Measurements from ENCODE around the gene PNPLA3.

PNPLA3 gene

DNA sequence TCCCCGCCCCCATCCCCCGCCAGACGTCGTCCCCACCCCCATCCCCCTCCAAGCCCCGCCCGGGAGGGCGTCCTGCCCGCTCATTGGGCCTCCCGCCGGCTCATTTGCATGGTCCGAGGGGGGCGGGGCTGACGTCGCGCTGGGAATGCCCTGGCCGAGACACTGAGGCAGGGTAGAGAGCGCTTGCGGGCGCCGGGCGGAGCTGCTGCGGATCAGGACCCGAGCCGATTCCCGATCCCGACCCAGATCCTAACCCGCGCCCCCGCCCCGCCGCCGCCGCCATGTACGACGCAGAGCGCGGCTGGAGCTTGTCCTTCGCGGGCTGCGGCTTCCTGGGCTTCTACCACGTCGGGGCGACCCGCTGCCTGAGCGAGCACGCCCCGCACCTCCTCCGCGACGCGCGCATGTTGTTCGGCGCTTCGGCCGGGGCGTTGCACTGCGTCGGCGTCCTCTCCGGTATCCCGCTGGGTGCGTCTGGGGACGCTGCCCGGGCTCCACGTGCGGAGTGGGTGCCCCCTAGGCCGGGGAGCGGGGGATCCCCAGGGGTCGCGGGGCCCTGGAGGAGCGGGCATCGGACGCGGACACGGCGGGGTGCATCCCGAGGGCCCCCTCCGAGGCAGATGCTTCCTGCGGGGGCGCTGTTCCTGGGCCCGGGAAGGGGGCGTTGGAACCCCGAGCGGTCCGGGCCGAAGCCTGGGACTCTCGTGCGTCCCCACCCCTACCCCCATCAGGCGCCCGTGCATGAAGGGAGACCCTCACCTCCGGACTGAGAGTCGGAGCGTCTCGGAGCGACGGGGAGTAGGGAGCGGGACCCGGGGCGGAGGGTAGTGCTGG, at the start of gene PNPLA3:
TSS of gene PNPLA3 (plus strand) at position 175 of the 834 bp plus-strand sequence. CDS start at position 282, 107 bp downstream.
- in situ Hi-C loops (cut with MboI; ENCODE audit: low sequenced_read_pairs) = no loop called here

GRCh38 chr22:43876866-43877509, 46.6 kb upstream of the PNPLA3 start:
- in situ Hi-C loops (cut with MboI; ENCODE audit: low sequenced_read_pairs) = no loop called here

DNA sequence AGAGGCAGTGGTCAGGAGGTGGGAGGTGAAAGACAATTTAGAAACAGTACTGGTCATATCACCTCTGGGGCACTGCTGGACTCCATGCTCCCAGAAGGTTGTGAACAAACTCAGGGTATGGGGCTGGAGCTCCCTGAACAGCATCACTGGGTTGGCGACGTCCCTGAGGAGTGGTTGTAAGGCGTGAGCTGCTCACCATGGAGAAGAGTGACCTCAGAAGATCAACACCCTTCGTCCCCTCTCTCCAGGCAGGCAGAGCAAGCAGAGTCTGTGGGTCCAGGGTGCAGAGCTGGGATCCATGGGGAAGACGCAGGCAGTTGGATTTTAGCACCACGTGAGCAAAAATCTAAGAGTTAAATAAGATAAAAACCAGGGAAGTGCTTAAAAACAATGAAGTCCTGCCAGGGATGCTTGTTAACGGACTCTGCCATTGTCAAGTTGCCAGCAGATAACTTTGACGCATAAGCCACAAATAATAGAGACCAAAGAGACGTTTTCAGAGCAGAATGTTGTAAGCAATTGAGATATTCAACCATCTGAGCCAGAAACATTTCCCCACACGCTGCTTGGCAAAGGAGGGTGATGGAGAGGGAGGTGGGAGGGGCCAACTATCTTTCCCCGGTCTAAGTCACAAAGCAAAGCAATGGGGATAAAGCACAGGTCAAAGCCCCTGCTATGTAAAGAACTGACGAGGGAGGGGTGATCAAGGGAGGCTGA, 45.4 kb upstream of the PNPLA3 start:
- in situ Hi-C loops (cut with MboI; ENCODE audit: low sequenced_read_pairs) = no loop called here

GRCh38 chr22:43878831-43879550, 44.6 kb upstream of the PNPLA3 start:
- in situ Hi-C loops (cut with MboI; ENCODE audit: low sequenced_read_pairs) = no loop called here

- in situ Hi-C loops (cut with MboI; ENCODE audit: low sequenced_read_pairs) = no loop called here
These were observed 43.6 kb upstream of the PNPLA3 start for GRCh38 chr22:43879901-43880540.

DNA sequence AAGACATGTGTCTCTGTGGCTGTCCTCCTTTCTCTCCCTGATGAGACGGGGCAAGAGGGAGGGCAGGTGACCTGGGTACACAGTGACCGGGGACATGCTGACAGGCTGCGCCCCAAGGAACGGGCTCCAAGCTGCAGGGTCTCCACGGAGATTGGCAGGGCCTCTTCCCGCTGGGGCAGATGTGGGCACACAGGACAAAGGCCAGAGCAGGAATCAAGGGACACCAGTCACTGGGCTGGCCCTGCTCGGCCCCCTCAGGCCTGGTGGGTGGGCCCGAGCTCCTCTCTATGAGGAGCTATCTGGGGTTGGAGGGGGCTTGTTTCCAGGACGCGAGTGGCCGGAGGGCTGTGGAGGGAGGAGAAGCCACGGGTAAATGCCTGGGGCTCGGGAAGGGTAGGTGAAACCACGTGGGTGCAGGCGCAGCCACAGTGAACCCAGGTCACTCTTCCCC, 43.0 kb upstream of the PNPLA3 start:
- in situ Hi-C loops (cut with MboI; ENCODE audit: low sequenced_read_pairs) = no loop called here

DNA sequence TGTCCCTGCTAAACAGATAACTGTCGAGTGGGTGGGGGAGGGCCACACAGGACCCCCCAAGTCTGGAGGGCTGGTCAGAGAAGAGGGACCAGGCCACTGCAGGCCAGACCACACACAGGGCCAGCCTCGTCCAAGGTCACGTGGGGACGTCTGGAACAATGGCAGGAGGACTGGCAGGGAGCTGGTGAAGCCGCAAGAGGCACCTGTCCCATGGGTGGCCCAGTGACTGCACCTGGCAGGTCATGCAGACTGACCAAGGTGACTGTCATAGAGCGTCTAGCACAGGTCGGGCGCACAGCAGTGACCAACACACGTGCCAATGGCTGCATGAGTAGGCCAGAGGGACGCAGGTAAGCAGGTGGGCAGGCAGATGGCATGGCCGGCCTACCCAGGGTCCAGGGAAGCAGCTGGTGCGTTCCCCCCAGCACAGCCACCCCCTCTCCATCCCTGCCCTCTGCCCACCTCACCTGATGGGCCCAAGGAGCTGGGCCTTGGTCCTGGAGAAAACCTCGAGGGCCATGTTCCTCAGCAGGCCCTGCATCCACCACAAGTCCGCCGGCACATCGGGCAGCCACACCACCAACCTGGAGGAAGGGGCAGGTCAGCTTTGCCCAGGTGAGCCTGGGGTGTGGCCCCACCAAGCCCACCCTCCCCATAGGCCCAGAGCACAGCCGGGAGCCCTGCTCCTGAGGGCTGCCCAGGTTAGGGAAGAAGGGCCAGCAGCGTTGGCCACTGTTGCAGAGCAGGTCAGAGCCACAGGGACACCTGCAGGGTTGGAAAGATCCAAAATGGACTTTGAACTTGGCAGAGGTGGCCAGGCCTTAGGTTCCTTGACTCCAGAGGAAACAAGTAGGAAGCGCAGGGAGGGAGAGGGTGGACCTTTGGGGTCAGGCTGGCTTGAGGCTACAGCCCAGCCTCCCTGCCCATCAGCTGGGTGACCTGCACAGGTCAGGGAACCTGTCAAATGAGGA, 42.2 kb upstream of the PNPLA3 start:
- in situ Hi-C loops (cut with MboI; ENCODE audit: low sequenced_read_pairs) = no loop called here

DNA sequence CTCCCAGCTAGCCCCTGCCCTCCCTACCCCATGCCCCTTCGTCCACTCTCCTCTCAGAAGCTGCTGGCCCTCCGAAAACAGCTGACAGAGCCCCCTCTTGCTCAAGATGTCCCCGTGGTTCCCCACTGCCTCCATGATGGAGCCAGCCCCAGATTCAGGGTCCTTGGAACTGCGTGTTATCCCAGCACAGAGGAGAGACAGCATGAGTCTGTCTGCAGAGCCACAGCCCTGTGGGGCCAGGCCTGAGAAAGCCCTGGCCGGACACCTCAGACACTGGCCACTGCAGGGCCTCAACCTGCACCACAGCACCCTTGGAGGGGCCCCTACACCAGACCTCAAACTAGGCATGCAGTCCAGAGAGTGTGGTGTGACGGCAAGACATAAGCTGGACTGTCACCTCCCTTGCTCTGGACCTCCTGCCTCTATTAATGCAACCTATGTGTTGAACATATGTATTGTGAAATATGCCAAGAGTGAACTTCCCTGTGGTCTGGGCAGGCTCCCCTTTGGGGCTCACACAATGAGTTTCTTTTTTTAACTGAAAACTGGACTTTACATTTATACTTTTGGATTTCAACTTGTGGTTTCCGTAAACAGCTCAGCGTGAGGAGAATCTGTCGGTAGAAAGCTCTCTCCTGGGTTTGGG, 41.4 kb upstream of the PNPLA3 start:
- in situ Hi-C loops (cut with MboI; ENCODE audit: low sequenced_read_pairs) = no loop called here

DNA sequence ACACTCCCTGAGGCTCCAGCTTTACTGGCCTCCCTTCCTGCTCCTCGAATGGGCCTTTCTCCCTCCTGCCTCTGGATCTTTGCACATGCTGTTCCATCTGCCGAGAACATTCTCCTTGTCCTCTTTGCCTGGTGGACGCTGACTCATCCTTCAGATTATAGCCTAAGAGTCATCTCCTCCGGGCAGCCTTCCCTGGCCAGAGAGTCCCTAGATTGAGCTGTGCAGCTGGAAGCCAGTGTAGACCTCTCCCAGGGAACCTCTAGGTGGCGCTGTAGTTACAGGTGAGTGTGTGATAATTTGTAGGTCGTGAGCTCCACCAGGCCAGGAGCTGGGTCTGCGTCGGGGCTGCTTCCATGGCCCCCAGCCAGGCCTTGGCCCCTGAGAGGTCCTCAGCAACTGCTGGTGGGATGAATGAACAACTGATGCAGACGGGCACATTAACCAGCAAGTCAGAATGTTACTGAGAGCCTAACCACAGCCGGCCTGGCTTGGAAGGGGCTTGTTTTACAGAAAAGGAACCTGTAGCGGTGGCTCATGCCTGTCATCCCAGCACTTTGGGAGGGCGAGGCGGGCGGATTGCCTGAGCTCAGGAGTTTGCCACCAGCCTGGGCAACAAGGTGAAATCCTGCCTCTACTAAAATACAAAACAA, 40.5 kb upstream of the PNPLA3 start:
- in situ Hi-C loops (cut with MboI; ENCODE audit: low sequenced_read_pairs) = no loop called here

GRCh38 chr22:43883719-43884415, 39.7 kb upstream of the PNPLA3 start:
- in situ Hi-C loops (cut with MboI; ENCODE audit: low sequenced_read_pairs) = no loop called here

DNA sequence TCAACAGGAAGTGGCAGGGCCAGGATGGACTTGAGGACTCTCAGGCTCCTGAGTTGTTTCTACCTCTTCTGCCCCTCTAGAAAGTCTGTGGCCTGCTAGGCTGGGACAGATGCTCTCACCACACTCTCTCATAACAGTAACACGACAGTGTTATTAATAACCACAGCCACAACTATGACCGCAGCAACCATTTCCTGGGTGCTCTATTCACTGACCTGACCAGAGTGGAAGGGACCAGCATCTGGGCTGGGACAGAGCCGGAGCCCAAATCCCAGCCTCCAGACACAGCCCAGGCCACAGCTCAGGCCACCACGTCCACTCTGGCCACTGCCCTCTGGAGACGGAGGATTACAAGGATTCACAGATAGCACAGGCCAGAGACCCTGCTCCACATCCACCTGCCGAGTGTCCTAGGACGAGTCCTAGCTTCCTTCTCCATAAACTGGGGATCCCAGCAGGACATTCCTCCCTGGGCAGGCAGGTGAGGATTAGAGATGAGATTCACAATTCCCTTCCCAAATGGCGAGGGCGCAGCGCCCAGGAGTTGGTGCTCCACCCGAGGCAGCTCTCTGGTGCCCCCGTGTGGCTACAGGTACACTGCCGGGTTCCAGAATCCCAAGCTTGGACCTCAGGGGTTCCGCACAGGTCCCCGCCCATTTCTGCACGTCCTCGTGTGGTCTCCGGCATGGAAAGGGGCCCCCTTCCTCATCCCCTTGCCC, 38.8 kb upstream of the PNPLA3 start:
- in situ Hi-C loops (cut with MboI; ENCODE audit: low sequenced_read_pairs) = no loop called here

DNA sequence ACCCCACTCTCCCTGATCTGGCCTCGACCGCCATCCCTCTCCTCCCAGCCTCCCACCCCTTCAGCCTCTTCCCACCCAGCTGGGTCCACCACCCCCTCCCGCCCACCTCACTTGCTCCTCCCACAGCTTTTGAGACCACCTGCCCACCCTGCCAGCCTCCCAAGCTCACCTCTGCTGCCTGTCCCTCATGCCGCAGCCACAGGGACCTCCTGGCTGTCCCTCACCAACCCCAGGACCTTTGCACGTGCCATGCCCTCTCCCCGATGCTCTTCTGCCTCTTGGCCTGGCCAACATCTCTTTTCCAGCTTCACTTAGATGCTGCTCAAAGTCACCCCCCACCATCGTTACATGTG, 38.3 kb upstream of the PNPLA3 start:
- in situ Hi-C loops (cut with MboI; ENCODE audit: low sequenced_read_pairs) = no loop called here

- in situ Hi-C loops (cut with MboI; ENCODE audit: low sequenced_read_pairs) = no loop called here
These were observed 37.8 kb upstream of the PNPLA3 start for GRCh38 chr22:43885786-43886185.

DNA sequence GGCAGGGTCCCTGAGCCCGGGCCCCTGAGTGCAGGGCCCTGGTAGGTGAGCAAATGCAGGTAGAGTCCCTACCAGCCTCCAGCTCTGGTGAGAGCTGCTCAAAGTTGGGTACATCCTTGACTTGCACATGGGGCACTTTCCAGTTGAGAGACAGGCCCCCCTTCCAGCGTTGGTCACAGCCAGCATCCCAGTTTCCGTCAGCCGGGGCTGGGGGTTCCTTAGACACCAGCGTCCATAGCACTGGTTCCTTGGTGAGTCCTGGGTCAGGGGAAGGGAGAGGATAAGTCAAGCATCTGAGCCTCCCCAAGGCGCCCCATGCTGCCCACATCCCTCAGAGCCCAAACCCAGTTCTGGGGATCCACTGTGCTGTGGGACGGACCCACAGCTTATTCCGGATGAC, 37.4 kb upstream of the PNPLA3 start:
- in situ Hi-C loops (cut with MboI; ENCODE audit: low sequenced_read_pairs) = no loop called here

GRCh38 chr22:43887391-43887790, 36.2 kb upstream of the PNPLA3 start:
- in situ Hi-C loops (cut with MboI; ENCODE audit: low sequenced_read_pairs) = no loop called here

GRCh38 chr22:43888740-43889139, 34.9 kb upstream of the PNPLA3 start:
- in situ Hi-C loops (cut with MboI; ENCODE audit: low sequenced_read_pairs) = no loop called here

DNA sequence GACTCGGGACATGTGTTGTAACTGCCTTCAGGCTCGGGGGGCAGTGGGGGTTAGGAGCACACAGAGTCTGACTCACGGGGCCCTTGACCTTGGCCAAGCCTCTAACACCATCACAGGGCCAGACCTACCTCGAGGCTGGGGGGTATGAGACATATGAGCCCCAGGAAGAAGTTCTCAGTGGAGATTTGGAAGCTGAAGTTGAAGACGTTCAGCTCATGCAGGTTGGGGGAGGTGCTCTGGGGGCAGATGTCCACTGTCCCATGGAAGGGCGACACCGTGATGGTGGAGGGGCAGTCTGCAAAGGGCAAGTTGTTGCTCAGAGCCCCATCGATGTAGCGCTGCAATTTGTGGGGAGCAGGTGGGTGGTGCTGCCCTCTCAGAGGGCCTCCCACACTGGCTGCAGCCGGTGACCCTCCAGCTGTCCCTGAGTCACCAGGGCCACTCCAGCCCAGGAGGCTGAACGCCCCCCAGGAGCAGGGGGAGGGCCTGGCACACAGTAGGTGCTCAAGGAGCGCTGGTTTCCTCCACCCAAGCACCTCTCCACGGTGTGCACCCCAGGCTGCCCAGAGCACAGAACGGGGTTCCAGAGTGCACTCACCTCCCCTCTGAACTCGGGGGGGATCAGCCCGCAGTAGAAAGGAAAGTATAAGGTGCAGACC, 34.3 kb upstream of the PNPLA3 start:
- in situ Hi-C loops (cut with MboI; ENCODE audit: low sequenced_read_pairs) = no loop called here
